SK-N-SH (cell line): ENCODE results near the gene SRRT. TPM values are rescaled to one million over a fixed set of nuclear protein-coding genes. Genes with fewer than 3 reads are reported as not detected.
A peak's percentile ranks its signal among the peaks of the same experiment; 100 is the strongest.

ENCODE experiments used
- CTCF ChIA-PET: fragments of 300-600, 350-600 bp; formaldehyde crosslinking; extraction: SDS; loops from one replicate; lab custom pipeline; 2021; lab: Yijun Ruan, JAX
- POLR2A ChIA-PET: fragments of 350-600 bp; sonication (Branson Sonifier 250); formaldehyde crosslinking; extraction: SDS; loops from one replicate; lab custom pipeline; 2020; ENCODE audit warnings: antibody characterized with exemption, inconsistent platforms; lab: Yijun Ruan, JAX
- DNase-seq: peaks from one replicate; pipeline ENCODE4 v3.0.0; 2012
- H2AFZ ChIP-seq: fragments of 200-600 bp; sonication (generic); 2 replicates; pipeline ENCODE4 v1.8.1; 2016; ENCODE audit warnings: antibody characterized with exemption, mild to moderate bottlenecking, low read depth
- H3F3A ChIP-seq: fragments of 200-600 bp; sonication (generic); replicated peaks from 2 replicates; pipeline ENCODE3; 2016; ENCODE audit warnings: antibody characterized with exemption, mild to moderate bottlenecking; ENCODE audit not compliant: insufficient read depth
- H3K27ac ChIP-seq, 2 experiments: fragments of 200-500 bp in 1 of 2; fragments of 200-600 bp in 1 of 2; sonication (Bioruptor generic) in 1 of 2; sonication (generic), shearing (Covaris generic) in 1 of 2; 2 replicates each; pipeline versions ENCODE4 v1.5.1 to v1.6.1; 2014 to 2016; ENCODE audit warnings: low read depth in 2 of 2, inconsistent platforms in 1 of 2, low read length in 1 of 2, mild to moderate bottlenecking in 1 of 2, mixed read lengths in 1 of 2
- H3K27me3 ChIP-seq: fragments of 200-600 bp; sonication (generic), shearing (Covaris generic); 2 replicates; pipeline ENCODE4 v1.6.1; 2016; ENCODE audit warnings: mixed run types; ENCODE audit not compliant: insufficient read depth
- H3K36me3 ChIP-seq, 2 experiments: fragments of 200-500 bp in 1 of 2; fragments of 200-600 bp in 1 of 2; sonication (Bioruptor generic) in 1 of 2; sonication (generic) in 1 of 2; replicated peaks in 1 of 2; 2 replicates each; pipeline versions ENCODE3 to v1.5.1; 2014 to 2016; ENCODE audit warnings: low read length in 1 of 2, mild to moderate bottlenecking in 1 of 2; ENCODE audit not compliant: insufficient read depth in 2 of 2, control insufficient read depth in 1 of 2
- H3K4me1 ChIP-seq, 2 experiments: fragments of 200-500 bp in 1 of 2; fragments of 200-600 bp in 1 of 2; sonication (Bioruptor generic) in 1 of 2; sonication (generic), shearing (Covaris generic) in 1 of 2; 2 replicates each; pipeline versions ENCODE4 v1.5.1 to v1.6.1; 2014 to 2016; ENCODE audit warnings: low read depth in 1 of 2, low read length in 1 of 2, mixed run types in 1 of 2; ENCODE audit not compliant: insufficient read depth in 2 of 2, control insufficient read depth in 1 of 2
- H3K4me2 ChIP-seq: fragments of 200-600 bp; sonication (generic), shearing (Covaris generic); 2 replicates; pipeline ENCODE4 v1.6.1; 2017; ENCODE audit warnings: mixed run types
- H3K4me3 ChIP-seq, 2 experiments: fragments of 200-500 bp in 1 of 2; fragments of 200-600 bp in 1 of 2; sonication (Bioruptor generic) in 1 of 2; sonication (generic), shearing (Covaris generic) in 1 of 2; 2 replicates each; pipeline versions ENCODE4 v1.5.1 to v1.8.1; 2014 to 2016; ENCODE audit warnings: low read depth in 2 of 2, inconsistent platforms in 1 of 2, low read length in 1 of 2, mild to moderate bottlenecking in 1 of 2, mixed read lengths in 1 of 2, moderate library complexity in 1 of 2
- H3K79me2 ChIP-seq: fragments of 200-600 bp; sonication (generic); 2 replicates; pipeline ENCODE4 v1.8.1; 2017; ENCODE audit warnings: mild to moderate bottlenecking; ENCODE audit not compliant: insufficient read depth
- H3K9ac ChIP-seq: fragments of 200-600 bp; sonication (generic); 2 replicates; pipeline ENCODE4 v1.6.1; 2017; ENCODE audit warnings: mixed run types
- H3K9me2 ChIP-seq: fragments of 200-600 bp; sonication (generic); 2 replicates; pipeline ENCODE4 v1.6.1; 2017; ENCODE audit warnings: mixed run types
- H3K9me3 ChIP-seq: fragments of 200-600 bp; sonication (generic); 2 replicates; pipeline ENCODE4 v1.6.1; 2017; ENCODE audit warnings: mixed run types, mild to moderate bottlenecking, moderate library complexity
- H4K20me1 ChIP-seq: fragments of 200-600 bp; sonication (generic); 2 replicates; pipeline ENCODE4 v1.6.1; 2017; ENCODE audit warnings: mild to moderate bottlenecking, mixed run types; ENCODE audit not compliant: insufficient read depth
- CHD2 ChIP-seq: fragments of 150-350 bp; IDR thresholded peaks from 2 replicates; pipeline ENCODE4 v1.6.1; 2018; ENCODE audit warnings: low read length; ENCODE audit not compliant: partially characterized antibody
- FOSL2 ChIP-seq: IDR thresholded peaks from 2 replicates; pipeline ENCODE4 v1.4.0; 2012; ENCODE audit warnings: low read depth, mild to moderate bottlenecking, moderate library complexity, borderline replicate concordance
- MXI1 ChIP-seq: IDR thresholded peaks from 2 replicates; pipeline ENCODE4 v1.6.1; 2012; ENCODE audit warnings: mild to moderate bottlenecking, low read depth, low read length, improper control_type of control experiment
- POLR2AphosphoS5 ChIP-seq: IDR thresholded peaks from 2 replicates; pipeline ENCODE4 v1.6.1; 2012; ENCODE audit warnings: low read depth, low read length
- RFX5 ChIP-seq: IDR thresholded peaks from 2 replicates; pipeline ENCODE4 v1.6.1; 2012; ENCODE audit warnings: mild to moderate bottlenecking, improper control_type of control experiment, low read length
- SMC3 ChIP-seq: IDR thresholded peaks from 2 replicates; pipeline ENCODE4 v1.6.1; 2012; ENCODE audit warnings: low read depth, low read length, improper control_type of control experiment
- WGBS: methylation state at CpG from one replicate; pipeline ENCODE4 v1.1.6; 2017; ENCODE audit warnings: low lambda C conversion rate; 5-methylcytosine and 5-hydroxymethylcytosine counted together
- polyA plus RNA-seq, 3 experiments: library from polyadenylated mRNA; depleted of rRNA; stranded (reverse); fragments of >200 nt; gene quantifications; 2 replicates each; pipeline ENCODE4 v1.2.3, GENCODE V29; 2012

The SRRT gene
- polyA plus RNA-seq, 1 of the 3 experiments (the other 2 are of a cell fraction) = 92.7 TPM

- no peak for TF ChIP-seq MXI1
- TF ChIP-seq, all 33 proteins: peak for 0
These were observed 10.0 kb downstream of the SRRT start (continued) for GRCh38 chr7:100884736-100885439.

- H3F3A ChIP-seq = peaks cover 48% of the 10 kb centered on the region
- no peak for DNase-seq
- TF ChIP-seq RFX5 (no peak), FOSL2 (no peak), SMC3 (no peak), POLR2AphosphoS5 (0 out of 2 replicates have a peak, but pooled peaks have one; percentile 18)
- CTCF ChIA-PET = interaction anchor here (1.1 to 4.9 kb wide), 4 partner anchors 8 to 403 kb away, joined by 5 to 16 read pairs (median 5); partner anchors contain the start of gene SLC12A9
- WGBS = 90% methylated on average over 22 of the region's 22 CpGs
- H3K4me3 ChIP-seq = no peak overlapping the region
- H3K9ac ChIP-seq = no peak overlapping the region
- H3K79me2 ChIP-seq = peaks cover 67% of the 10 kb centered on the region
- POLR2A ChIA-PET = interaction anchor here (5.8 kb wide), 1 partner anchor 9 kb away, joined by 126 read pairs; the partner anchor contains the start of gene SRRT
- H3K9me3 ChIP-seq = no peaks in the 10 kb centered on the region
- H3K9me2 ChIP-seq = no peaks in the 10 kb centered on the region
- H3K27ac ChIP-seq = no peak overlapping the region
- H3K4me2 ChIP-seq = no peak overlapping the region
- no peak overlapping the region for H2AFZ ChIP-seq
- H3K27me3 ChIP-seq = no peaks in the 10 kb centered on the region
- peaks cover 4 to 33% of the 10 kb centered on the region in 2 experiments for H3K4me1 ChIP-seq
- peaks cover 64 to 80% of the 10 kb centered on the region in 2 experiments for H3K36me3 ChIP-seq
- H4K20me1 ChIP-seq = peaks cover 21% of the 10 kb centered on the region
These were observed 10.7 kb downstream of the SRRT start for GRCh38 chr7:100885440-100886141.

- Histone ChIP-seq H3F3A (peaks cover 44% of the 10 kb centered on the region), H3K4me1 (peaks cover 4 to 40% of the 10 kb centered on the region in 2 experiments), H3K36me3 (peaks cover 56 to 76% of the 10 kb centered on the region in 2 experiments), H3K4me3 (no peak overlapping the region), H3K27me3 (no peaks in the 10 kb centered on the region), H3K27ac (no peak overlapping the region; a peak in 1 of 4 replicates), H3K79me2 (peaks cover 59% of the 10 kb centered on the region), H3K9me3 (no peaks in the 10 kb centered on the region), H2AFZ (no peak overlapping the region), H4K20me1 (peaks cover 15% of the 10 kb centered on the region), H3K9me2 (no peaks in the 10 kb centered on the region), H3K9ac (no peak overlapping the region), H3K4me2 (no peak overlapping the region)
- WGBS = 97% methylated on average over 26 of the region's 27 CpGs
- TF ChIP-seq POLR2AphosphoS5 = 0 out of 2 replicates have a peak, but pooled peaks have one; percentile 12
- TF ChIP-seq CHD2 = no peak
- CTCF ChIA-PET = interaction anchor here (0.6 to 4.9 kb wide), 9 partner anchors 8 to 404 kb away, joined by 3 to 16 read pairs (median 5); partner anchors contain the start of genes POP7, SLC12A9 and SRRT
- POLR2A ChIA-PET = interaction anchor here (5.8 kb wide), 1 partner anchor 10 kb away, joined by 126 read pairs; the partner anchor contains the start of gene SRRT
- peak; percentile 32 for DNase-seq
These were observed 11.4 kb downstream of the SRRT start for GRCh38 chr7:100886142-100886935.
